Gastrocnemius medialis (tissue), 4 donors: ENCODE results near the gene TARBP2.

Experiments used
- POLR2A ChIP-seq, 2 donors: fragments of 450-650 bp; IDR thresholded peaks; one replicate each; pipeline ENCODE4 v1.6.1; 2017; ENCODE audit warnings: antibody characterized with exemption in 2 of 2, mild to moderate bottlenecking in 2 of 2, moderate library complexity in 2 of 2
- TF ChIP-seq, protein P1 (sequence below), 5 experiments: fragments of 450-650 bp in 3 of 5; fragments of 200-600 bp in 2 of 5; sonication (generic) in 2 of 5; IDR thresholded peaks in 4 of 5; conservative IDR thresholded peaks in 1 of 5; 1 replicate in 4 of 5; 2 replicates in 1 of 5; pipeline ENCODE4 v1.5.1; 2016 to 2019; ENCODE audit warnings: antibody characterized with exemption in 5 of 5, mild to moderate bottlenecking in 3 of 5, moderate library complexity in 3 of 5

DNA sequence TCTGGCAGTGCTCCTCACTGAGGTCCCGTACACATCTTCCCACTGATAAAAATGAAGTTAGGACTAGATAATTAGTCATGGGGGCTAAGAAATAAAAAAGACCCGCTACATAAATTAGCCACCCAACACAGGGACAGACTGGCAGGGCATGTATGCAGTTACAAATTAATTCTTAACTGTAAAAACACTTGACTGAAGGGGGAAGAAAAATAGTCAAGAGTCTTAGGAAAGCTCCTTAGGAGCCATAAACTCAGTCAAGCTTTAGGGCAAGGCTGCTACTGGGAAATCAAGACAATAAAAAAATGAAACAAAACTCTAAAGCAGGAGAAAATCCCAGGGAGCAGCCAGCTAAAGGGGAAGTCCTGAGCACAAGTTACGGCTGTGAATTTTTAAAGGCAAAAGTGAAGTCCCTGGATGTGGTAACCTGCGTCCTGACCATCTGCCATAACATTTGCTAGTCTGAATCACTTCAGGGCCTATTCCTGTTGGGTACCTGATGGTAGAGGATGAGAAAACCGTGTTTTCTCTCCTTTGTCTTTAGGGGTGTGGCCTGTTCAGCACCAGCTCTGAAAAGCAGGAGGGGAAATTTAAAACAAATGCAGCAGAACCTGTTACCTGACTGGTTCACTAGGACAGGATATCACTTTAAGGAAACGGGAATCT, 13.7 kb downstream of the TARBP2 start:
- TF ChIP-seq, protein P1, sequence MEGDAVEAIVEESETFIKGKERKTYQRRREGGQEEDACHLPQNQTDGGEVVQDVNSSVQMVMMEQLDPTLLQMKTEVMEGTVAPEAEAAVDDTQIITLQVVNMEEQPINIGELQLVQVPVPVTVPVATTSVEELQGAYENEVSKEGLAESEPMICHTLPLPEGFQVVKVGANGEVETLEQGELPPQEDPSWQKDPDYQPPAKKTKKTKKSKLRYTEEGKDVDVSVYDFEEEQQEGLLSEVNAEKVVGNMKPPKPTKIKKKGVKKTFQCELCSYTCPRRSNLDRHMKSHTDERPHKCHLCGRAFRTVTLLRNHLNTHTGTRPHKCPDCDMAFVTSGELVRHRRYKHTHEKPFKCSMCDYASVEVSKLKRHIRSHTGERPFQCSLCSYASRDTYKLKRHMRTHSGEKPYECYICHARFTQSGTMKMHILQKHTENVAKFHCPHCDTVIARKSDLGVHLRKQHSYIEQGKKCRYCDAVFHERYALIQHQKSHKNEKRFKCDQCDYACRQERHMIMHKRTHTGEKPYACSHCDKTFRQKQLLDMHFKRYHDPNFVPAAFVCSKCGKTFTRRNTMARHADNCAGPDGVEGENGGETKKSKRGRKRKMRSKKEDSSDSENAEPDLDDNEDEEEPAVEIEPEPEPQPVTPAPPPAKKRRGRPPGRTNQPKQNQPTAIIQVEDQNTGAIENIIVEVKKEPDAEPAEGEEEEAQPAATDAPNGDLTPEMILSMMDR (IDR thresholded peaks at IDR 0.05 in 4 of 5, conservative IDR thresholded peaks at IDR 0.05 in 1 of 5) = no peak
- TF ChIP-seq POLR2A (IDR thresholded peaks at IDR 0.05) = no peak
